Medulla oblongata (tissue), 1 donor: Measurements from ENCODE around the gene RPH3AL.
A peak's percentile ranks its signal among the peaks of the same experiment; 100 is the strongest.
"Not testable (repeated sequence)": the region's sequence is repeated elsewhere in the genome, so short reads cannot be mapped to it uniquely, and the experiment has no call there.

Source experiments
- DNase-seq: peaks from one replicate; pipeline ENCODE4 v3.0.0-alpha.2; 2015; ENCODE audit errors: extremely low spot score

RPH3AL gene

DNA sequence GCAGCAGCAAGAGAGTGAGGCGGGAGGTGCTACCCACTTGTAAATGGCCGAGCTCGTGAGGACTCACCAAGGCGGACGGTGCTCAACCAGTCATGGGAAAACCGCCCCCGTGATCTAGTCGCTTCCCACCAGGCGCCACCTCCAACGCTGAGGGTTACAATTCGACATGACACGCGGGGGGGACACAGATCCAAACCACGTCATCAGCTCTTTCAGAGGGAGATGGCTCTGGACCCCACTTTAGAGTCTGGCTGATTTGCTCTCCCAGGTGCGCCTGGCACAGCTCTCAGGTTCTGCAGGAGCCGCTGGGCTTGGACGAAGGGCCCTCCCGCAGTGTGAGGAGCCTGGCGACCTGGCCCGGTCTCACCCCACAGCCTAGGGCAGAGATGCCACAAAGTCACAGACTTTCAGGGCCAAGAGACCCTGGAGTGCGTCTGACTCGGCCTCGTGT, 150.1 kb downstream of the RPH3AL start:
- DNase-seq, result no peak

DNA sequence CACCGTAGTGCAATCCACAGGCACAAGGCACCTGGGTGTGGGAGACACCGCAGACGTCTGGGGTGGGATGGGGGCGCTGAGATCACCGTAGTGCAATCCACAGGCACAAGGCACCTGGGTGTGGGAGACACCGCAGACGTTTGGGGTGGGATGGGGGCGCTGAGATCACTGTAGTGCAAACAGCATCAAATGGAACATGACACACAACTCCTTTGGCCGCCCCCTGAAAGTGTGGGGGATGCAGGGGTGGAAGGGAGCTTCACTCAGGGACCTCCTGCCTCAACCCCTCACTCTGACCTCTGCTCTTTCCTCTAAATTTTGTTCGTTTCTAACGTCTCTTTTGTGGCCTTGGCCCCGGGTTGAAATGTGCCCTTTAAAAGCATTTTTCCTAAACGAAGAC, 150.9 kb downstream of the RPH3AL start:
- not testable (repeated sequence) for DNase-seq

DNA sequence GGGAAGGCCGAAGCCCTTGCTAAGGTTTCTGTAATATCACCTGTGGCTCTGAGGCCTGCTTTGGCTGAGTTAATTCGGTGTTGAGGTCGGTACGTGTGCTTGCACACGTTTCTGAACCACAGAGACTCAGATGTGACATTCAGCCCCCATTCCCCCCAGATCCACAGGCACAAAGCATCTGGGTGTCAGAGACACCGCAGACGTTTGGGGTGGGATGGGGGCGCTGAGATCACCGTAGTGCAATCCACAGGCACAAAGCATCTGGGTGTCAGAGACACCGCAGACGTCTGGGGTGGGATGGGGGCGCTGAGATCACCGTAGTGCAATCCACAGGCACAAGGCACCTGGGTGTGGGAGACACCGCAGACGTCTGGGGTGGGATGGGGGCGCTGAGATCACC, 151.3 kb downstream of the RPH3AL start:
- DNase-seq, result not testable (repeated sequence)

DNA sequence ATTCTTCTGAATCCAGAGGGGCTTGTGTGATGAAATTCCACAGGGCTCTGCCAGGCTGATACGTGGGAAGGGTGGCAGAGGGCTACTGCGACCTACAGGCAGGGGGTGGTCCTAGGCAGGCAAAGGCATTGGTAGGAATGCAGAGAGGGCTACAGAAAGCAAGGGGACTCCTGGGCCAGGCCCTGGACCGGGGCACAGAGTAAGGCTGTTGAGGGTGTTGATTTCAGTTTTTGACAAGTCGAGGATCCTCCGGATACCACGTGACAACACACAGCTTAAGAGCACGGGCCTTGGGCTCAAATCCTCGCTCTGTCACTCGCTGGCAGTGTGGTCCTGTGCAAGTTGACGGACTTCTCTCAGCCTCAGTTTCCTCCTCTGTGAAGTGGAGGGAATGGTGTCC, 152.0 kb downstream of the RPH3AL start:
- DNase-seq, result no peak

DNA sequence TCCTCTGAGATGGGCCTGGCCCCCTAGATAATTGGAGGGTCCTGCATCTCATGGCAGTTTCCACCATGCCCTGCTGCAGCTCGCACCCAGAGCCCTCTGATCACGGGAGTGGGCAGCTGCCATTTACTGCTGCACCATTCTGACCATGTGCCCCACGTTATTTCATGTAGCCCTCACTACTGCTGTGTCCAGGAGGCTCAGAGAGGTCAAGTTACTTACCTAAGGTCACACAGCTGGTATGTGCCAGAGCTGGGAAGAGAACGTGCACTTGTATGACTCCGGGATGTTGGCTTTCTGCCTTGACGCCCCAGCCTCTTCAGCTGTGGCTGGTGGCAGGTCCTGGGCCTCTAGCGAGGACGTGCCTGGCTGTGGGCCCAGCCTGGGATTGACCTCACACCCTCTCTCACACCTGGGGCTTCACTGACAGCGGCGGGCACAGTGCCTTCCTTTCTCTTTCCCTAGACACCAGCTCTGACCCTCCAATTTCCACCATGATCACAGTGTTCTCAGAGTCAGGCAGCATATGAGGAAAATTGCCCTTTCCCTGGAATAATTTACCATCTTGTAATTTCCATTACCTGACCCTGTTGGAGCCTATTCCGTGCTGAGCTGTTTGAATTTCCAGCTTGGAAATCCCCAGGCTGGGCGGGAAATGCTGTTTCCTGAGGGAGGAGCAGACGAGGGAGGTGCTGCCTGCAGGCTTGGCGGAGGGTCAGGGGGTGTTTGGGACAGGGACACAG, 152.6 kb downstream of the RPH3AL start:
- no peak for DNase-seq

DNA sequence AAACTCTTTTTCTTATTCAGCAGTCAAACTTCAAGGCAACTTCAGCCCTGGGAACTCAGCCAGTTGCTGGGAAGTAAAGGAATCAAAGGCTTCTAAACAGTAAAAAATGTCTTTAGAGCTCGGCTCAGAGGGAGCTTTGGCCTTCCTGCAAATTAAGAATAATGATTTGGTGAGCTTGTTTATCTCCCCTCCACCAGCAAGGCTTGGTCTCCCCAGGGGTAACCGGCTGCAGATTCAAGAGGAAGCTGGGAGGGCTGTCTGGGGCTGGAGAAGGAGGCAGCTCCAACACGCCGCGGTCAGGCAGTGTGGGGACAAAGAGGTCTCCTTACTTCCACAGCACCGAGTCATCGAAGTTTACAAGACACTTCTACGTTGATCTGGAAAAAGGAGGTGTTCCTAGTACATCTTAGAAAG, 153.4 kb downstream of the RPH3AL start:
- peak; percentile 58 for DNase-seq

DNA sequence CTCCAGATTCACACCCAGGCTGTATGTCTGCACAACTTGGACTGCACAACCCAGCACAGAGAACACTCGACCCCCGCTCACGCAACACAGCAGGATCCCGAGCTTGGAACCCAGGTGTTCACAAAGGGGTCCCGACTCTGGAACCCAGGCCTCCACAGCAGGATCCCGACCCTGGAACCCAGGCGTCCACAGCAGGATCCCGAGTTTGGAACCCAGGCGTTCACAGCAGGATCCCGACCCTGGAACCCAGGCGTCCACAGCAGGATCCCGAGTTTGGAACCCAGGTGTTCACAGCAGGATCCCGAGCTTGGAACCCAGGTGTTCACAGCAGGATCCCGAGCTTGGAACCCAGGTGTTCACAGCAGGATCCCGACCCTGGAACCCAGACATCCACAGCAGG, 154.4 kb downstream of the RPH3AL start:
- DNase-seq, result not testable (repeated sequence)

DNA sequence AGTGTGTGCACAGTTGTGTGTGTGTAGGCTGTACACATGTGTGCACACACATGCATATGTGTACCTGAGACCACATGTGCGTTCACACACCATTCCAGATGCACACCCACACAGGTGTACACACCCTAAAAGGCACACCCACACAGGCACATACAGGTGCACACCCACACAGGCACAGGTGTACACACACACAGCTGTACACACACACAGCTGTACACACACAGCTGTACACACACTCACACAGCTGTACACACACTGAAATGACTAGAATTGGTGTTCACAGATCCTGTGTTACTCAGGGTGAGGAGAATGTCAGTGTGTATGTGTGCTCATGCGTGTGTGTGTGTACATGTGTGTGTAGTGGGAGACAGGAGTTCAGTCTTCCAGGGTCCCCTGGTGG, 155.3 kb downstream of the RPH3AL start:
- DNase-seq, result no peak

DNA sequence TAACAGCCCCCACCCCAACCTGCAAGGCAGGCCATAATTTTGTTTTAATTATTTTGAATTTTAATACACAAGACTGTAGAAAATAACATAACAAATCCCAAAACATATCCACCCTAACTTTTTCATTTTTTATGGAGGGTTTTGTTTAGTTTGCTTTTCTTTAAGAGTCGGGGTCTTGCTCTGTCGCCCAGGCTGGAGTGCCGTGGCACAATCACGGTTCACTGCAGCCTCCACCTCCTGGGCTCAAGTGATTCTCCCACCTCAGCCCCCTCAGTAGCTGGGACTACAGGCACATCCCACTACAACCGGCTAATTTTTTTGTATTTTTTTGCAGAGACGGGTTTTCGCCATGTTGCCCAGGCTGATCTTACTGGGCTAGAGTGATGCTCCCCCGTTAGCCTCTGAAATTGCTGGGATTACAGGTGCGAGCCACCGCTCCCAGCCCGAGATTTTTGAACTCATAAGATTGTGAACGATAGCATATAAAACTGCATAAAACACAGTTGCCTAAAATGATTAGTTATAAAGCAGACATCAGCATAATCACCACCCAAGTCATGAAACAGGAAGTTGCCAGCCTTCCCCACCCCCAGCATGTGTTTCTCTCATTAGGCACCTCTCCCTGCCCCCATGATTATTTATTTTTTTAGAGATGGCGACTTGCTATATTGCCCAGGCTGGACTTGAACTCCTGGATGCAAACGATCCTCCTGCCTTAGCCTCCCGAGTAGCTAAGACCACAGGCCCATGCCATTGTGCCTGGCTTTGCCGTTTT, 157.6 kb downstream of the RPH3AL start:
- no peak for DNase-seq

DNA sequence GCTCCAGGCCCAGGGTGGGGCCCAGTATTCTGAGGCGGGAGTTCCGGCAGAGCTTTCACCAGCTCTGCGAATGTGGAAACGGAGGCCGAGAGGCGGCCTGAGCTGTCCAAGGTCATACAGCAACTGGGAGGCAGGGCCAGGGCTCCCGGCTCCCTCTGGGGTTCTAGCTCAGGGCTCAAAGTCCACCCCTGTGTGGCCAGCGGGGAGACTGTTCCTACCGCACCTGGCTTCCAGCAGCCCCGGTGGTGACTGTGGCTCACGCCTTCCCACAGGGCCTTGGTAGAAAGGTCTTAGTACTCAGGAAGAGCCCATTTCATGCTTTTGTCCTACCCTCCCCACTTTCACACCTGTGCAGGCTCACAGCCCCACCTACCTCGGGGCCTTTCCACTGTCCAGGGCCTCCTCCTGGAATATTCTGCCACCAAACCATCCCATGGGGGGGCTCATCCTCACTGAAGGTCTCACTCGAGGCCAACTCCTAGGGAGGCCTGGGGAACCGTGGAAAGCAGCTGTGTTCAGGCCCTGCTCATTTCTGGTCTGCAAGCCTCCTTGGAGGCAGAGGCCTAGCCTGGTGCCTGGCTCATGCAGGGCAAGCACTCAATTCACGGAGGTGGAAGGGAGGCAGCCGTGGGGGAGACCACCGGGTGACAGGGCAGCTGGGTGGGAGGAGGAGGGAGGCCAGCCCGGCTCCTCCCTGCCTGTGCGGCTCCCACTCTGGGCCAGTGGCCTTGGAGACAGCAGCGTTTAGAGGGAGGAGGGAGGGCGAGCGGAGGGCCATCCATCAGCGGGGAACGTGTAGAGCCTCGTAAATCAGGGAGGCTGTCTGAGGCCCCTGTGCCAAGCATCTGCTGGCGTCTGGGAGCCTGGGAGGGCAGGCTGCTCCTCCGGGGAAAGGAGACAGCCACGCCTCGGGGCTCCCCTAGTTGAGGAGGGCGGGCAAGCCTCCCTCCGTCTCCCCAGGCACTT, 158.5 kb downstream of the RPH3AL start:
- peak; percentile 40 for DNase-seq

DNA sequence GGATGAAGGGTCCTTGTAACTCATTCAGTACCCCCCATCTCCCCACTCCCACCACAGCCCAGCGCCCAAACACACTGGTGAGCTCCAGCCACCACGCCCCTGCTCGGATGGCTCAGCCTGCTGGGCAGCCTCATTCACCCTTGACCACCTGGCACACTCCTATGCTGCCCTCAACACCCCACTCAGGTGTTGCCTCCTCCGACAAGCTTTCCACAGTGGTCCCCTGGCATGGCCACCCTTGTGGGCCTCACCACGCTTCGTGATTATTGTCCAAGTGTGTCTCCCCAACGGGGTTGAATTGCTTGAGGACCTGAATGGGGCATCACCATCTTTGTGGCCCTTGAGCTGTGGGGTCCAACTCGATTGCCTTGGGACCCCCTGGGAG, 159.2 kb downstream of the RPH3AL start:
- DNase-seq, result no peak

DNA sequence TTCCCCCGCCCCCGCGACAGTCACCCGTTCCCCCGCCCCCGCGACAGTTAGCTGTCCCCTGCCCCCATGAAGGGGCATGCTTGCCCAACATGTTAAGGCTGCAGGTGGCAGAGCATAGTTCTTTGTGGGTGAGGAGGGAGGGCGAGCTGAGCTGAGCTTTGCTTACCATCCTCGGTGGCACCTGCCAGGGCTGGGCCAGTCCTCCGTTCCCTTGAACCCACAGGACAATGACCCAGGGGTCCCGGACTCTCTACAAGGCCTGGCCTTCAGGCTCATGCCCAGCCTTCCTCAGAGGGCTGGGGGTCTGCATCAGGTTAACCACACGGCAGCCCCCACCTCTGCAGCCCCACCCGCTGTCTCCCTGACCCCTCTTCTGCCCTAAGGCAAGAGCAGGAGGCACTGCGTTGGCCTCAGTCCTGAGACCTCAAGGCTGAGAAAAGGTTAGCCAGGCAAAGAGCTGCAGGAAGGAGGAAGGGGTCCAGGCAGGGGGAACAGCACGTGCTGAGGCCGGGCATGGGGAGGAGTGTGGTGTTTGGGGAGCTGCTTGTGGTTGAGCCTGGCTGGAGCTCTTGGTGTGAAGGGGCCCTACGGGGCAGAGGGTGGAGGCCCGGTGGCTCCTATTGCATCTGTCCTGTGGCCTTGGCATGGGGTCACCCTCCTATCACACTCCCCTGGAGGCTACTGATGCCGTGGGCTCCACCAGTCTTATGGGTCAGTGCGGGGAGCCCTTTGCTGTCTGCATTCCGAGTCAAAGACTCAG, 159.8 kb downstream of the RPH3AL start:
- DNase-seq, result no peak

DNA sequence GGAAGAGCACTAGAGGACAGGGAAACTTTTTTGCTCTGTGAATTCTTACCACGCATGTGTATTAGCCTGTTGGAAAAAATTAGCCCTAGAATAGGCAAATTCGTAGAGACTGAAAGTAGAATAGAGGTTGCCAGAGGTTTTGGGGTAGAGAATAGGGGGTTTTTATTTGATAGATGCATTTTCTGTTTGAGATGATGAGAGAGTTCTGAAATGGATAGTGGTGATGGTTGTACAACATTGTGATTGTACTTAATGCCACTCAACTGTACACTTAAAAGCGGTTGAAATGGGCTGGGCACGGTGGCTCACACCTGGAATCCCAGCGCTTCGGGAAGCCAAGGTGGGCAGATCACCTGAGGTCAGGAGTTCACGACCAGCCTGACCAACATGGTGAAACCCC, 163.2 kb downstream of the RPH3AL start:
- DNase-seq, result no peak

DNA sequence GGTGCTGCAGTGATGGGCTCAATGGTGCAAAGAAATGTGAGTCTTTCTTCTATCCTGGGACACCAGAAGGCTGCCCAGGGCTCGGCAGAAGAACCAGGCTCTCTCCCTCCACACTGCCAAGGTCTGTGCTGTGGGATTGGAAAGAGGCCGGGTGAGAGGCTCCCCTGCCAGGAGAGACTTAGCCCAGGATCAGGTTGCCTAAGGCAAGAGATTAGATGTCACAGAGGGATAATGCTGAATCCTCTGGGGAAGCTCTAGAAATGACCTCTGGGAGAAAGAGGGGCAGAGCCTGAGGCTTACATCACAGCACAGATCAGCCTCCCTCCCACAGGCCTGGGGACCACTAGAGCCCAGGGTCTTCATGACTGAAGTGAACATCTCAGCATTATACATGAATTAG, 165.5 kb downstream of the RPH3AL start:
- DNase-seq, result no peak

DNA sequence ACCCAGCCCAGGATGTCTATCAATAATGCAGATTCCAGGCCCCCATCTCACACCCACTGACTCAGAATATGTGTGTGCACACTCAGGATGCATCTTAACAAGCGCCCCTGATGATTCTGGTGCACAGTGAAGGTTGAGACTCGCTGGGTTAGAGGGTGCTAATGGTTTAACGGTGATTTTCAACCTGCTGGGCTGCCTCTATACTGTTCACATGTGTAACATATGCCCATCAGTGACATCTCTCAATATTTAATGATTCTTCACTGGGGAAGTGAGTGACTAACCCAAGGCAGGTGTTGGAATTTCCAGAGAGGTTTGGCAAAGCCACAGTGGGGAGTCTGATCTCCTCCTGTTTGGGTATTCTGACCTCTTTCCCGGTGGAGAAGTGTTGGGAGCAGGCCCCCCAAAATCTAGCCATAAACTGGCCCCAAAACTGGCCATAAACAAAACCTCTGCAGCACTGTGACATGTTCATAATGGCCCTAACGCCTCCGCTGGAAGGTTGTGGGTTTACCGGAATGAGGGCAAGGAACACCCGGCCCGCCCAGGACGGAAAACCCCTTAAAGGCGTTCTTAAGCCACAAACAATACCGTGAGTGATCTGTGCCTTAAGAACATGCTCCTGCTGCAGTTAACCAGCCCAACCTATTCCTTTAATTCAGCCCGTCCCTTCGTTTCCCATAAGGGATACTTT, 167.0 kb downstream of the RPH3AL start:
- DNase-seq, result no peak

DNA sequence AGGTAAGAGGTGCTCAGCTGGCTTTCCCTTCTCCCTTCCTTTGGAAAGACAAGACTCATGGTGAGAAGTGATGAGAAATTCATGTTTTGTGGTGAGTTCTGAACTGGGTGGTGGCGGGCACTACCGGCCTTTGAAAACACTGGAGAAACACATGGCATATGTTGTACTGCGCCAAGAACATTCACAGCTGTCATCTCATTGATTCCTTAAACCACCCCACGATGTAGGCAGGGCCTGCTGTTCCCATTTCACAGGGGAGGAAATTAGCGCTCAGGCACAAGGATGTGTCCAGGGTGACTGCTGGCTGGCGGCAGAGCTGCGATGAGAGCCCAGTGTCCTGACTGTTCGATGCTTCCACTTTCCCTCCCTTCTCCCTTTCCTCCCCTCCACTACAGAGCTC, 169.6 kb downstream of the RPH3AL start:
- no peak for DNase-seq

DNA sequence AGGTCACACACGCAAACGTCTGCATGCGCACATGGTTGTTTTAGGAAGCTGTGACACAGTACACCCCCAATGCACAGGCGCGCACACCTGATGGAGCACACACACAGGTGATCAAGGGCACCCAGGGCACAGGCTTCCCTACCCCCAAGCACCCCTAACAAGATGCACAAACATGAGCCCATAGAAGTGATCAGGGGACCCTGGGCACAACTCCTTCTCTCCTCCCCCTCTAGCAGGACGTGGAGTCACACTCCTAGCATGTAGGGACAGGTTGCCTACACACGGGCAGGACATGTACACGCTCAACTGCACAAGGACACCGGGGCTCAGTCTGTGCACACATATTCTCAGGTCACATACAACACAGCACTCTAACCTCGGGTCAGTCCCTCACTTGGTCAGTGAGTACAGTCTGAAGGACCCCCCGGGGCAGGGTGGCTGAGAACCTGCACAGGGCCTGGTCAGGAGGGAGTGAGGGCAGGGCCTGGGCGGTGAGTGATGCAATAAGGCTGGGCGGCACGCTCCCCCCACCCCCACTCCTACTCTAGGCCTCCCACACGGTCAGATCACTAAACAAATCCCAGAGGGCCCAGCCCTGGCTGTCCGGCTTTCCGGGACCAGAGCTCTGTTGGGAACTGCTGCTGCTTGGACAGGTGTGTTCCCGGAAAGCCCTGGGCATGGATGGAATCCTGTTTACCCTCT, 170.4 kb downstream of the RPH3AL start:
- DNase-seq, result no peak

DNA sequence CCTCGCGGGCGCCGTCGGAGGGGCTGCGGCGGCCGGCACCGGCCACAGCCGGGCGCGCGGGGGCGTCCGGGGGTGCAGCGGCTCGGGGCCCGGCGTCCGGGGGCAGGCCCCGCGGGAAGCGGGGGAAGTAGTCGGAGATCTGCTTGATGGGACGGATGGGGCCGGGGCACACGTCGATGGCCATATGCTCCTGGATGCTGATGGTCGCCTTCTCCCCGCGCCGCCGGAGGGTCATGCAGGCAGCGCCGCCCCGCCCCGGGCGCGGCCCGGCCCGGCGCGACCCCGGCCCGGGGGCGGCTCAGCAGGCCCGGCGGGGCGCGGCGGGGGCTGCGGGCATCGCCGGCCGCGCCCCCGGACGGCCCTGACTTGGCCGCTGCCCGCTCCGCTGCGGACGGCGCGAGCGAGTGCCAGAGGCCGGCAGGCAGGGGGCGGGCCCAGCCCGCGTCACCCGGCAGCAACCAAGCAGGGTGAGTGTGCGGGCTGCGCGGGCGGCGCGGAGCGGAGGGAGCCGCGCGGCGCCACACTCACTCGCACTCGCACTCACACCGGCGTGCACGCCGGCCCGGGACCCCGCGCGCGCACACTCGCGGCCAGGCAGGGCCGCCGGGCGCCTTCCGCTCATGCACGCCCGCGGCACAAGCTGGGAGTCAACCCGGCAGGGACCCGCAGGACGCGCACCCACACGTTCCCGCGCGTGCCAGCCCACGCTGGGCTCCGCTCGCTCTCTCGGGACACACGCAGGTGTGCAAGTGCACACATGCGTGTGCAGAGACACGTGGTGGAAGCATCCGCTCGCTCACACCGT, 171.2 kb downstream of the RPH3AL start, which contains the start of gene DOC2B:
Gene DOC2B (minus strand): TSS at position 406 of the 805 bp plus-strand sequence. CDS start 171 bp downstream, at position 235.
- DNase-seq, result no peak
